PC-3 (cell line): ENCODE measurements around the gene SIX2.
"Not testable (repeated sequence)": the region's sequence is repeated elsewhere in the genome, so short reads cannot be mapped to it uniquely, and the experiment has no call there.

Experiments
- CTCF ChIP-seq: fragments of 300-600 bp; sonication (generic); conservative IDR thresholded peaks from 2 replicates; pipeline ENCODE4 v1.5.1; 2017; ENCODE audit warnings: antibody characterized with exemption, low read depth, mild to moderate bottlenecking, low read length
- EZH2 ChIP-seq: fragments of 300-600 bp; sonication (generic); IDR thresholded peaks from one replicate; pipeline ENCODE4 v1.6.1; 2017; ENCODE audit warnings: antibody characterized with exemption, mild to moderate bottlenecking, low read length; ENCODE audit not compliant: unreplicated experiment

- TF ChIP-seq CTCF, EZH2: not testable (repeated sequence)
Measured at GRCh38 chr2:45039804-45040203, 30.6 kb upstream of the SIX2 start.
